Activated CD8-positive, alpha-beta T cell treated with anti-CD3 and anti-CD28 coated beads for 36 hours (primary cell): ENCODE data around the gene RASSF8. TPM values are rescaled to one million over a fixed set of nuclear protein-coding genes. Genes with fewer than 3 reads are reported as not detected.

Source experiments
- ATAC-seq: fragments of 200-7000 bp; cut with Tn5 transposase; one replicate; pipeline ENCODE4 v1.10.0; 2021; ENCODE audit warnings: mild to moderate bottlenecking, moderate library complexity
- CTCF ChIA-PET: fragments of 350-600 bp; sonication (Branson Sonifier 250); formaldehyde crosslinking; loops from one replicate; lab custom pipeline; 2021; ENCODE audit warnings: antibody characterized with exemption; lab: Charles Lee
- POLR2A ChIA-PET: fragments of 350-600 bp; sonication (Branson Sonifier 250); formaldehyde crosslinking; loops from one replicate; lab custom pipeline; 2021; ENCODE audit warnings: antibody characterized with exemption; lab: Charles Lee
- DNase-seq: peaks from one replicate; pipeline ENCODE4 v3.0.0-alpha.2; 2020
- H3K27ac Mint-ChIP-seq: one replicate; pipeline ENCODE4 v1.8.0; 2021; ENCODE audit warnings: mild to moderate bottlenecking, mixed read lengths
- H3K27me3 Mint-ChIP-seq: one replicate; pipeline ENCODE4 v1.8.0; 2021; ENCODE audit warnings: mixed read lengths
- H3K36me3 Mint-ChIP-seq: one replicate; pipeline ENCODE4 v1.8.0; 2021; ENCODE audit warnings: low read depth, mixed read lengths
- H3K4me1 Mint-ChIP-seq: one replicate; pipeline ENCODE4 v1.8.0; 2021; ENCODE audit warnings: low read depth, mixed read lengths
- H3K4me3 Mint-ChIP-seq: one replicate; pipeline ENCODE4 v1.8.0; 2021; ENCODE audit warnings: mild to moderate bottlenecking, moderate library complexity, mixed read lengths
- H3K9me3 Mint-ChIP-seq: one replicate; pipeline ENCODE4 v1.8.0; 2021; ENCODE audit warnings: mixed read lengths
- CTCF ChIP-seq: fragments of 200-600 bp; IDR thresholded peaks from one replicate; pipeline ENCODE4 v1.8.0; 2022; ENCODE audit warnings: antibody characterized with exemption, mild to moderate bottlenecking
- intact Hi-C: fragments of 100-400 bp; cut with micrococcal nuclease; formaldehyde crosslinking; loops from one replicate; pipeline ENCODE4 v1.10.0; 2022
- total RNA-seq, 2 experiments: library from RNA; stranded (reverse); gene quantifications; one replicate each; pipeline ENCODE4 v1.2.3, GENCODE V29; 2021

Gene RASSF8
- total RNA-seq, 2 experiments from 2014 or later: not detected

DNA sequence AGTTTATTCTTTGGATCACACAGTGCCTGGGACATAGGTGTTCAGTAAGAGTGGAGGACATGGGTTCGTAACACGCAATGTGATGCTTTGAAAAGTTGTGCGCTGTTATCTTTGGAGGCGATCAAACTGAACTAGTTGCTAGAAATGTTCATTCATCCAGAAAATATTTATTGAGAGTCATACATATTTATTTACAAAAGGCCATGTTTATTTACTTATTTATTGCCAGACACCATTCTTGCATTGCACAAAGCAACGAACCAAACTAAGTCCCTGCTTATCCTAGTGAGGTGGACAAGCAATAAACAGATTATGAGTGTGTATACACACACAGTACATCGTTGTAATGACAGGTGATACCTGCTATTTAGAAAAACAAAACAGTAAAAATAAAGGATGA lies 153.8 kb downstream of the RASSF8 start:
- Mint-ChIP-seq H3K27me3 (peaks cover 24% of the 10 kb centered on the region), H3K36me3 (no peaks in the 10 kb centered on the region), H3K4me3 (no peak overlapping the region), H3K27ac (no peak overlapping the region), H3K9me3 (no peaks in the 10 kb centered on the region), H3K4me1 (peaks cover 7% of the 10 kb centered on the region)
- no peak for DNase-seq
- POLR2A ChIA-PET: no interaction called here
- intact Hi-C loops: loop anchor here (10.0 kb wide), 2 partner anchors 413 to 503 kb away; no protein-coding TSS in a partner anchor
- CTCF ChIA-PET: interaction anchor here (0.8 to 1.3 kb wide), 2 partner anchors 10 to 15 kb away, joined by 3 to 5 read pairs; no protein-coding TSS in a partner anchor
- no peak for ATAC-seq
- TF ChIP-seq CTCF: no peak

GRCh38 chr12:26112703-26113147 lies 154.2 kb downstream of the RASSF8 start:
- no peak overlapping the region for H3K27ac Mint-ChIP-seq
- H3K36me3 Mint-ChIP-seq: no peaks in the 10 kb centered on the region
- DNase-seq: no peak
- POLR2A ChIA-PET: no interaction called here
- no peak overlapping the region for H3K4me3 Mint-ChIP-seq
- H3K4me1 Mint-ChIP-seq: peaks cover 7% of the 10 kb centered on the region
- no peaks in the 10 kb centered on the region for H3K9me3 Mint-ChIP-seq
- CTCF ChIA-PET: no interaction called here
- ATAC-seq: no peak
- intact Hi-C loops: loop anchor here (10.0 kb wide), 2 partner anchors 412 to 502 kb away; no protein-coding TSS in a partner anchor
- peaks cover 28% of the 10 kb centered on the region for H3K27me3 Mint-ChIP-seq
- TF ChIP-seq CTCF: no peak

DNA sequence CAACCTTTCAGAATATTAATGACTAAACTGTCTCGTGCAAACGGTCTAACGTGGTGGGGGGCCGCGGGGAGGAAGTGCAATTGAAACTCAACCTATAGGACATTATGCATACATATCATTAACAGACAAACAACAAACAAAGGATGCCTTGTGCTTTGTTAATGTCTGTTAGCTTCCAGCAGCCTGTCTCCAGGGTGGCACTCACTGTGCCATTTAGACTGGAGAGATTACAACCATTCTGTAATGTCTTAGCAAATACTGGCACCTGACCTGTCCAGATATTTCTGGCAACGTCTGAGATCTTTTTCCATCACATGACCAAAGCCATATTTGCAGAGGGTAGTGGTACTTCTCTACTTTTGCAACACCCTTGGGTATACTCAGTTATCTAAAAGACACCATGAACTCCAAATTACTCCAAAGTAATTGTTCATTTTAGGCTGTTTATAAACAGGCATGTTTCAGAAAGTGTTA lies 154.7 kb downstream of the RASSF8 start:
- H3K4me3 Mint-ChIP-seq: peak overlapping the region; percentile 70
- no peaks in the 10 kb centered on the region for H3K9me3 Mint-ChIP-seq
- POLR2A ChIA-PET: no interaction called here
- DNase-seq: no peak
- H3K36me3 Mint-ChIP-seq: no peaks in the 10 kb centered on the region
- peaks cover 7% of the 10 kb centered on the region for H3K4me1 Mint-ChIP-seq
- CTCF ChIA-PET: no interaction called here
- intact Hi-C loops: loop anchor here (10.0 kb wide), 2 partner anchors 412 to 502 kb away; no protein-coding TSS in a partner anchor
- H3K27me3 Mint-ChIP-seq: peaks cover 31% of the 10 kb centered on the region
- no peak for TF ChIP-seq CTCF
- no peak for ATAC-seq
- no peak overlapping the region for H3K27ac Mint-ChIP-seq

- peaks cover 34% of the 10 kb centered on the region for H3K27me3 Mint-ChIP-seq
- peaks cover 7% of the 10 kb centered on the region for H3K4me1 Mint-ChIP-seq
- ChIA-PET POLR2A (no interaction called here), CTCF (interaction anchor here (0.8 kb wide), 1 partner anchor 19 kb away, joined by 4 read pairs; no protein-coding TSS in a partner anchor)
- DNase-seq (peak; percentile 78), ATAC-seq (peak; percentile 91)
- intact Hi-C loops: loop anchor here (10.0 kb wide), 2 partner anchors 411 to 501 kb away; no protein-coding TSS in a partner anchor
- TF ChIP-seq CTCF: no peak
- no peaks in the 10 kb centered on the region for H3K36me3 Mint-ChIP-seq
- no peak overlapping the region for H3K27ac Mint-ChIP-seq
- H3K9me3 Mint-ChIP-seq: no peaks in the 10 kb centered on the region
- peak overlapping the region; percentile 70 for H3K4me3 Mint-ChIP-seq
Observed at GRCh38 chr12:26113853-26114719, 155.6 kb downstream of the RASSF8 start.
